GM19351 (cell line): ENCODE data around the gene MSANTD2.
A peak's percentile ranks its signal among the peaks of the same experiment; 100 is the strongest.

Experiments used
- ATAC-seq: cut with Tn5 transposase; IDR thresholded peaks from one replicate; pipeline ENCODE4 v1.9.1; 2021; ENCODE audit warnings: mild to moderate bottlenecking, moderate library complexity; ENCODE audit not compliant: unreplicated experiment

The MSANTD2 gene

GRCh38 chr11:124821995-124822730 lies 22.0 kb upstream of the MSANTD2 start:
- ATAC-seq, result no peak

DNA sequence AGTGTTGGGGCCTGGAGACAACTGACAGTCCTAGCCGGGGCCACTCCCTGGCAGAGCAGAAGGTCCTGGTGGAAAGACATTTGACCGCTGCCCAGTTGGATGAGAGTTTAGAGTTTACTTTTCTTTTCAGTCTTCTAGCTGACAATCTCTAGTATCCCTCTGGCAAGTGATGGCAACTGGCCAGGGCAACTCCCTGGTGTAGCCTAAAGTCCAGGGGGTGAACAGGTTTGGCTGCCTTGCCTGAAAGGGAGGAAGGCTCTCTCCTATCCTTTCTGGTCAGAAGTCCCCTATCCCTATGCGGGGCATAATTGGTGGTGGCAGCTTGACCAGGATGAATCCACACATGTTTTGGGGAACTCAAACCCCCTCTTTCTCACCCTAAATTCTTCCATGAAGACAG lies 16.8 kb upstream of the MSANTD2 start:
- no peak for ATAC-seq

GRCh38 chr11:124814739-124815138 lies 14.5 kb upstream of the MSANTD2 start:
- ATAC-seq, result no peak

DNA sequence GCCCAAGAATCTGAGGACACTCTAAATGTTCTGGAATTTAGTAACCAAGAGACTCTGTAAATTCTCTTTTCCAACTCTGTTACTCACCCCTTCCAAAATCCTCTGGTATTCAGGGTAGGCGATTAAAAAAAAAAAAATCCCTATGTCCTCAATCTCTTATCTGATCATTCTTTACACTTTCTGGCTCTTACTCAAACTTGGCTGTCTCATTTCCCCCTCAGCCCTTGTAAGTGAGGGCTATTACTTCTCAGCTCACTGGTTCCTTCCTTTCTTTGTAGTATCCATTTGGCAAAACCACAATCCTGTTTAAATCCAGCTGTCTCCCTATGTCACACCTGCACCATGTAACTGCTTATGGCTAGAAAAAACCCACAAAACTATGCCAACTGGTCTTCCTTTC lies 12.7 kb upstream of the MSANTD2 start:
- ATAC-seq, result no peak

DNA sequence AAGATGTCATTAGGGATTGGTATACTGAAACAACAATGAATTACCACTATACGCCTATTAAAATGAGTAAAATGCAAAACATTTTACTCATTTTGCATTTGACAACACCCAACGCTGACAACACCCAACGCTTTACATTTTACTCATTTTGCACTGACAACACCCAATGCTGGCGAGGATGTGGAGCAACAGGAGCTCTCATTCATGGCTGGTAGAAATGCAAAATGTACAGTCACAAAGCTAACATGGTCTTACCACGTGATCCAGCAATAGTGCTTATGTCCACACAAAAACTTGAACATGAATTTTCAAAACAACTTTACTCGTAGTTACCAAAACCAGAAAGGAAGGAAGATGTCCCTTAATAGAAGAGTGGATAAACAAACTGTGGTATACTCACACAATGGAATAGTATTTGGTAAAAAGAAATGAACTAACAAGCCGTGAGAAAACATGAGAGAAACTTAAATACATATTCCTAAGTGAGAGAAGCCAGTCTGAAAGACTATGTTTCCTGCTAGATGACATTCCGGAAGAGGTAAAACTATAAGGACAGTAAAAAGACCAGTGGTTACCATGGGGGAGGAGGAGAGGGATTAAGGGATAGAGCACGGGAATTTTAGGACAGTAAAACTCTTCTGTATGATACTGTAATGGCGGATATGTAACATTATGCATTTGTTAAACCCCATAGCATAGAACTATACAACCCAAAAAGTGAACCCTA lies 11.4 kb upstream of the MSANTD2 start:
- ATAC-seq, result no peak

DNA sequence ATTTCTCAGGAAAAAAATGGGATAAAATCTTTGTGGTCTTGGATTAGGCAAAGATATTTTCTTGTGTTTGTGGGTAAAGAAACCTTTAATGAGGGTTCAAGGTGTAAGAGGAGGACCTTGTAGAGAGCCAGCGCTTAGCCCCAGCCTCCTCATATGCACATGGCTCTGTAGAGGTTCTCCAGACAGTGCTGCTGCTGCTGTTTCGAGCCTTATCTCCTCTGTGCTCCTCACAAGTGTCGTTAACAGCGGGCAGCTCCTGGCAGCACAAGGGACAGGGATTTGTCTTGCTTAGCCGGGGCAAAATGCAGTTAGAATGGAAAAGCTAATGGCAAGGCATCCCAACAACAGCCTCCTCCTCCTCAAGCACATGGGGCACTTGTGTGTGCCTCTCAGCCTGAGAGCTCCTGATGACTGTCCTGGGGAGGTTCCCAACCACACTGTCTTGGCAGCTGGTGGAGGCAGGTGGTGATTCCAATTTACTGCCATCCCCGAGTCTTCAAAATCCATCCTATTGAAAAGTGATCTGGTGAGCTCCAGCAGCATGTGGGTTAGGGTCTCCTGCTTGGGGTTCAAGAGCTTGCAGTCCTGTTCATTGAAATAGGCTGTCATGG lies 7.6 kb upstream of the MSANTD2 start:
- no peak for ATAC-seq

- ATAC-seq, result no peak
These were observed 7.0 kb upstream of the MSANTD2 start for GRCh38 chr11:124807201-124807600.

DNA sequence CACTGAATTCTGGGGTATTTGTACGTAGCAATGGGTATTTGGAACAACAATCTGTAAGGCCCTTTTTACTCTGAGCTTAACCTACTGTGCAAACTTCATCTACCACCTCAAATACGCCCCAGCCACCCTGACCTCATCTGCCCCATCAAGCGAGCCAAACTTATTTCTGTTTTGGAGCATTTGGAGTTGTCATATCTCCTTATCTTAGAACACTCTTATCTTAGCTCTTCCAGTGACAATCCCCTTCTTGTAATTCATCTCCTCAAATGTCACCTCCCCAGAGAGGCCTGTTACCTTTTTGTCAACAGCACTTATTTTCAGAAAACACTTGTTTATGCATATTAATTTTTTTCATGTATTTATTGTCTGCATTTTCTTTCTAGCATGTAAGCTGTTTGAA lies 4.7 kb upstream of the MSANTD2 start:
- ATAC-seq, result no peak

DNA sequence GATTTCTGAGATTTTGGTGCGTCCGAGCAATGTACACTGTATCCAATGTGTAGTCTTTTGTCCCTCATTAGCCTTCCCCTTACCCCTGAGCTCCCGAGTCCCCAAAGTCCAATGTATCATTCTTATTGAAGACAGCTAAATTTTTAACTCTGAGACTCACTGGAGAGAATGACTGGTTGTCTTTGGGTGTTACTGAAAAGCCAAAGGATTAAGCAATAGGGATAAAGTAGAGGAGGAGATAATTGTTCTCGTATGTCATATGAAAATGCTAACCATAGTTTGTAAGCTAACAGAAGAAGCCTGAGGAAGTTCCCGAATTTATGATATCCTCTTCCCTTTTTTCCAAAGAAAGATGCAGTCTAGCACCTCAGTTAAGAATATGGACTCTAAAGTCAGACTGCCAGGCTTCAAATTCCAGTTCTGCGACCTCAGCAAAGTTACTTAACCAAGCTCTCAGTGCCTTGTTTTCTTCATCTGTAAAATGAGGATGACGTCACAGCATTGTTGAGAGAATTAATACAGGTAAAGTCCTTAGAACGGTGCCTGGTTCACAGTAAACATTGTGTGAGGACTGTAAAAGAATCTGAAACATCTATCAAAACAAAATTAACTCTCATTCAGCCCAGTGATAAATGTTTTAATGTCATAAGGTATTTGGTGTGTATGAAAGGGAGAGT lies 1.6 kb upstream of the MSANTD2 start:
- ATAC-seq, result no peak

GRCh38 chr11:124801014-124801413 lies 808 bp upstream of the MSANTD2 start:
- no peak for ATAC-seq

- peak; percentile 40 for ATAC-seq
These were observed 619 bp downstream of the MSANTD2 start for GRCh38 chr11:124799348-124800225.

- ATAC-seq, result peak; percentile 19
These were observed 1.2 kb downstream of the MSANTD2 start for GRCh38 chr11:124798991-124799347.

DNA sequence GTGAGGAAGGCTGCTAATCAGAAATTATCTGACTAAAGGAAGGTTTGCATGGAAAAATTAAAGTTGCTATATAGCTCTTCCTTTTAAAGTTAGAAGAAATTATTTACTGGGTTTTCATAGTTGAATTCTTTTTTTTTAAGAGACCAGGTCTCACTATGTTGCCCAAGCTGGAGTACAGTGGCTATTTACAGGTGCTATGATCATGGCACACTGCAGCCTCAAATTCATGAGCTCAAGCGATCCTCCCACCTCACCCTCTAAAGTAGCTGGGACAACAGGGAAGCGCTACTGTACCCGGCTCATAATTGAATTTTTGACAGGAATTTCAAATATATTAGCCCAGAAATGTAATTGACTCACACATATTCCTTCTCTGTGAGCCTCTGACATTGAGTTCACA lies 3.9 kb downstream of the MSANTD2 start:
- no peak for ATAC-seq

DNA sequence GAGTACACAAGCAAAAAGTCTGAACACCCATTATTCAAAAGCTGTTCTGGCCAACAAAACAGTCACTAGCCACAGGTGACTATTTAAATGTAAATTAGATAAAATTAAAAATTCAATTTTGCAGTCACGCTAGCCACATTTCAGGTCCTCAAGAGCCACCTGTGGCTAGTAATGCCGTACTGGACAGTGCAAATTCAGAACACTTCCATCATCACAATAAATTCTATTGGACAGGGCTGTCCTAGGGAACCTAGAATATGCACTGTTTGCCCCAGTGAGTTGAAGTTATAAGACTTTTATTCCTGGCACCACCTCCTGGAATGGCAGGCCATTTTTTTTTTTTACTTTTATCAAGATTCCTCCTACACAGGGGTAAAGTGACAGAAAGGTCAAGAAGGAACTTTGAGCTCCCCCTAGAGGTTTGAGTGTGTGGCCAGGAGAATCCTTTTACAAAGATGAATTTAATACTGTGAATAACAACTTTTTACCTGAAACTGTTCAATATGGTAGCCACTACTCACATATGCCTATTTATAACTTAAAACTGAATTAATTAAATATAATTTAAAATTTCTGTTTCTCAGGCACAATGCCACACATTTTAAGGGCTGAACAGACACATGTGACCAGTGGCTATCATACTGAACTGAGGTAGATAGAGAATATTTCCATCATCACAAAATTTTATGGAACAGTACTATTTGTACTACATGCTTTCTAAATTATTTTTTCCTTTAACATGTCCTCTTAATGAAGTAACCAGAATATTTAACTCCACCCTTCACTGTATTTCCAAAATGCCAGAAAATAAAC lies 6.5 kb downstream of the MSANTD2 start:
- peak; percentile 71 for ATAC-seq

DNA sequence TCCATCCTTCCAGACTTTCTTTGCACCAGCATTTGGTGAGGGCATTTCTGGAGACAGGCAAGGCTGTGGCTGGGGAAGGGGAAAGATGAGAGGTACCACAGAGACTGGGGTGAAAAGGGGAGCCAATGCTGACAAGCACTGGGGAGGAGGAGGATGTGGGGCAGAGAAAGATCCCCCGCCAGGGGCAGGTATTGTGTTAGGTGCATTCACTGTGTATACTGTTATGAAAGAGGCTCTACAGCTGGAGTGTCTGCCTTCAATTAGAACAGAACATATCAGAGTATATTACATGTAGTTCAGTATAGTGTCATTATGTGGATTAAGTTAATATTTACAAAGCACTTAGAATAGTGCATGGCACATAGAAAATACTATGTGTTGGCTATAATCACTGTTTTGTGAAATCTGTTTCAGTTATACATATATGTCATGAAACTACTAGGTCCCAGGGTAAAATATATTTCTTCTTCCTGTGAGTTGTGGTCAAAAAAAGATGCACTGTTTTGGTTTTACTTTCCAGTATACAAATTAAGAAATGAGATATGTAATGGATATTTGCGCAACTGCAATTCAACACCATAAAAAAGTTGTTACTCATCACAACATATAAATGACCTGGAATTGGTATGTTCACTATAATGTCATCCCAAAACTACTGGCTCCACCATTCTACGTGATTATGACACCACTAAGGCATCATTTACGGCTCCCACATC lies 8.4 kb downstream of the MSANTD2 start:
- peak; percentile 76 for ATAC-seq

GRCh38 chr11:124788521-124788920 lies 11.7 kb downstream of the MSANTD2 start:
- ATAC-seq, result no peak

DNA sequence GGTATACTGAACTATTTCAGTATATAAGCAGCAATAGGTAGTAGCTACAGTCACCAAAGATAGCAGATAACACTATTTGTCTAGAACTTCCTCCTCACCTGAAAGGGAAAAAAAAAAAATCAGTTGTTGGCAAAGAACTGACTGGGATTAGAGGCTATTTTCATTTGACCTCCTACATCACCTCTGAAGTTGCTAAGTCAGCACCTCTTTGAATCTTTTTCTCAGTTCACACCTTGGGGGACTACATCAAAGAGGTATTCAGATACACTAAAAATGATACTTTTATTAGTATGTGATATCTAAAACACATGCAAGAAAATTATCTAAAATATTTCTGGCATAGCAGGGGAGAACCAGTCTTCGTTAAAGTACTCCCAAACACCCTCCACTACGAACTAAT lies 16.2 kb downstream of the MSANTD2 start:
- ATAC-seq, result no peak

- no peak for ATAC-seq
These were observed 17.2 kb downstream of the MSANTD2 start for GRCh38 chr11:124783002-124783401.

GRCh38 chr11:124779568-124779967 lies 20.6 kb downstream of the MSANTD2 start:
- no peak for ATAC-seq
